NCI-H82 treated with DMSO at 0.1 percent for 48 hours (cell line): Measurements from ENCODE around the gene SLC9A1.
"Not testable (repeated sequence)": the region's sequence is repeated elsewhere in the genome, so short reads cannot be mapped to it uniquely, and the experiment has no call there.

ENCODE experiments used
- DNase-seq: peaks from one replicate; lab custom pipeline; 2025; ENCODE audit not compliant: unreplicated experiment; lab: John Stamatoyannopoulos, UW

The SLC9A1 gene

DNA sequence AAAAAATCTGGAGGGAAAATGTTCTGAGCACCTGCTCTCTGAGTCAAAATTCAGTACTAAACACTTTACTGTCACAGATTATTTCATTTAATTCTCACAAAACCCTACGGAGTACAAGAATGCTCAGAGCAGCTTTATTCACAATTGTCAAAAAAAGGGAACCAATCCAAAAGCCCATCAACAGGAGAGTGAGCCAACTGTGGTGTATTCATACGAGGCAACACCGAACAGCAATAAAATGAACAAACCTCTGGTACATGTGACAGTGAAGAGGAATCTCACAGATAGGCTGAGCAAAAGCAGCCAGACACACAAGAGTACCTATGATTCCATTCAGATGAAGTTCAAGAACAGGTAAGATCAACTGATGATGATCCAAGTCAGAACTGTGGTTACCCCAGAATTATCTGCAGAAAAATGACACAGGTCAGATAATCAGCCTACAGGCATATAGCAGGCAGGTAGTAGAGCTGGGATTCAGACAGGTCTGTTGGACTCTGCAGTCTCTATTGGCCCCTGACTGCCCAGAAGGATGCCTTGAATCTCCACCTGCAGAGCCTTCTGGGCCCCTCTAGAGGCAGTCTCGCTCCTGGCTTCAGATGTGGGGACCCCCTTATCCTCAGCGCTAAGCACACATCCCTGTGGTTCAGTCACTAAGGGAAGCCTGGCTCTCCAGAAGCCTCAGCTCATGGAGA lies 19.2 kb downstream of the SLC9A1 start:
- DNase-seq: no peak

DNA sequence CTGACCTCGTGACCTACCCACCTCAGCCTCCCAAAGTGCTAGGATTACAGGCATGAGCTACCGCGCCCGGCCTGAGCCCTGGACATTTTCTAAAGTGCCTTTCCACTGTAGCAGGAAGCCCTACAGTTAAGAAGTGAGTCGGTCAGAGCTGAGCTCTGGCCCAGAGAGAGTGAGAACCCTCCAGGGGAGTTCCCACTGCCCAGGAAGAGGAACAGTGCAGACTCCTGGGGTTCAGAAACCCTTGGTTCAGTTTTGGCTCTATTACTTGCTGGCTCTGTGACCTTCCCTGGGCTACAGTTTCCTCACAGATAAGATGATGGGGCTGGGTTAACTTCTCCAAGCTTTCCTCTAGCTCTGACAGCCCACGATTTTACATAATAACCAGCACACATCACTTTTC lies 20.9 kb downstream of the SLC9A1 start:
- no peak for DNase-seq

- no peak for DNase-seq
Measured at GRCh38 chr1:27133158-27133557, 21.8 kb downstream of the SLC9A1 start.

- no peak for DNase-seq
Measured at GRCh38 chr1:27132624-27133023, 22.3 kb downstream of the SLC9A1 start.

- DNase-seq: no peak
Measured at GRCh38 chr1:27132147-27132546, 22.8 kb downstream of the SLC9A1 start.

DNA sequence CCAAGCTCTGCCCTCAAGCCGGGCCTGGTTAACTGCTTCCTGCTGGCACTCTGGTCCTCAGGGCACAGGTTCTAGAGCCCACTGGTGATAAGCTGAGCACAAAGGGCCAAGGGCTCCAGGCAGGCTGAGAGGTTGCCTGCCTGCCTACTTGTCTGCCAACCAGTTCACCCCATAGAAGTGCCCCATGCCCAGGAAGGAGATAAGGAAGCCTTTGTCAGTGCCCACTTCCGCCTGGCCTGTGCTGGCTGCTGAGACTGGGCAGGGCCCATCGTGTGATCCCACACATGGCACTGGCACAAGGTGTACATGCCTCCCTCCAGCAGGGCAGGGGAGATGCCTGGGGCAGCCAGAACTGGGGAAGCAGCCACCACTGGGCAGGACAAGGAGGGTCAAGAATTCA lies 24.1 kb downstream of the SLC9A1 start:
- no peak for DNase-seq

DNA sequence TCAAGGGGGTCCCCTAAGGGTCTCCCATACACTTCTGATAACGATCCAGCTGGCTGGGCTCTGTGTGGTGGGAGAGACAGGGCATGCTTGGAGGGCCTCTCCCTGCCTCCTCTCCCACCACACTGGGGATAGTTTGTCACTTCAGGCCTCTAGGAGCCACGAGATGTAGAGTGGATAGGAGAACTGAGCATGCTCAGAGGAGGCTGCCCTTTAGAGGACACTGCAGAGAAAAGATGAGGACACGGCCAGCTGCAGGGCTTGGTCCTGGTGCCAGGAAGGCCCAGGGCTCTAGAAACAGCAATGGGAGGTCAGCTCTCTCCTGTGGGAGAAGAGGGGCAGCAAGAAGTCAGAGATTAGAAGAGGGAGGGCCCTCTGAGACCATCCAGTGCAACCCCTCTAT lies 25.7 kb downstream of the SLC9A1 start:
- no peak for DNase-seq

DNA sequence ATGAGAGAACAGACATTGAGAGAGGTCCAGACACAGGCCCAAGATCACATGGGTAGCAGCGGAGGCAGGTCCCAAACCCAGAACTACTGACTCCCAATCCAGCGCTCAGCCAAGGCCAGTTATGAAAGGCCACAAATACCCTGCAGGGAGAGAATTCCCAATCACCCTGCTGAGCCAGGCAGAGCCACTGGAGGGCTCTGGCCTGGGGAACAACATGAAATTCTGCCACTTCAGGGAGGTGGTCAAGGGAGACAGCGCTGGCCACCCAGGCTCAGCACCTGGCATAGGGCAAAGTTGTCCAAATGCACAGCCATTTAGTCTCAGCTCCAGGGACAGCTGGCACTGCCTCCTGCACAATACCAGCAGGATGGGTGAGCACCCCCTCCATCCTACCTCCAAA lies 27.5 kb downstream of the SLC9A1 start:
- DNase-seq: no peak

GRCh38 chr1:27126391-27126790 lies 28.5 kb downstream of the SLC9A1 start:
- DNase-seq: no peak

DNA sequence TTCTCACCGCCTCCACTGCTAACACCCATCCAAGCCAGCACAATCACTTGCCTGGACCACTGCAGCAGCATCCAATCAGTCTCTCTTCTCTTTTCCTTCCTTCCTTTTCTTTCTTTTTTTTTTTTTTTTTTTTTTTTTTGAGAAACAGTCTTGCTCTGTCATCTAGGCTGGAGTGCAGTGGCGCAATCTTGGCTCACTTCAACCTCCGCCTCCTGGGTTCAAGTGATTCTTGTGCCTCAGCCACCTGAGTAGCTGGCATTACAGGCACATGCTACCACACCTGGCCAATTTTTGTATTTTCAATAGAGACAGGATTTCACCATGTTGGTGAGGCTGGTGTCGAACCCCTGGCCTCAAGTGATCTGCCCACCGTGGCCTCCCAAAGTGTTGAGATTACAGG lies 29.8 kb downstream of the SLC9A1 start:
- not testable (repeated sequence) for DNase-seq

GRCh38 chr1:27124405-27124804 lies 30.5 kb downstream of the SLC9A1 start:
- DNase-seq: no peak

DNA sequence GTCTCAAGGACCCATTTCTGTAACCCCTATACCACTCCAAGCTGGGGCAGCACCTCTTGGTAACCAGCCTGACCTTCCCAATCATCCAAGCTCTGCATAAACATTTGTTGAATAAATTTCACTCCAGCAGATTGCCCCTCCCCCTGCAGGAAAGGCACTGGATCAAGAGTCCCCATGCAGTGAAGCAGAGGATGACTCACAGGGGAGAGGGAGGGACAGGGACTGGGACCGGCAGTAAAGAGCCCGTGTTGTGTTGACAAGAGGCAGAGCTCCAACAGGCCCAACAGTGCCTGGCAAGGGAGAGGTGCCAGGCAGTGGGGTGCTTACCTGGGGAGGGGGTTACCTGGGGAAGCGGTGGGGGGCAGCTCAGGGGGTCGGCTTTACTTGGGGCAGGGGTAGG lies 32.3 kb downstream of the SLC9A1 start:
- DNase-seq: no peak

- DNase-seq: no peak
Measured at GRCh38 chr1:27120854-27121253, 34.1 kb downstream of the SLC9A1 start.

DNA sequence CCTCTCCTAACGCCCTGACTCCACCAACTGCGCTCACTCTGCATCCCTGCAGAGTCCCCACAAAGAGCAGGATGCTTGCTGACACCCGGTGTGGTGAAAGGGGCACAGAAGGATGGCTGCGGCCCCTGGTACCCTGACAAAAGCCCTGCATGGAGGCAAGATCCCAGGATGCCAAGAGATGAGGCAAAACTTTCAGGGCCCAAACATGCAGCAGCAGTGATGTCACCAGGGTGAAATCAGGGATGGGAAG lies 36.6 kb downstream of the SLC9A1 start:
- no peak for DNase-seq

GRCh38 chr1:27117733-27118439 lies 37.0 kb downstream of the SLC9A1 start:
- DNase-seq: no peak

GRCh38 chr1:27116697-27117096 lies 38.2 kb downstream of the SLC9A1 start:
- DNase-seq: no peak

- no peak for DNase-seq
Measured at GRCh38 chr1:27116232-27116631, 38.7 kb downstream of the SLC9A1 start.

DNA sequence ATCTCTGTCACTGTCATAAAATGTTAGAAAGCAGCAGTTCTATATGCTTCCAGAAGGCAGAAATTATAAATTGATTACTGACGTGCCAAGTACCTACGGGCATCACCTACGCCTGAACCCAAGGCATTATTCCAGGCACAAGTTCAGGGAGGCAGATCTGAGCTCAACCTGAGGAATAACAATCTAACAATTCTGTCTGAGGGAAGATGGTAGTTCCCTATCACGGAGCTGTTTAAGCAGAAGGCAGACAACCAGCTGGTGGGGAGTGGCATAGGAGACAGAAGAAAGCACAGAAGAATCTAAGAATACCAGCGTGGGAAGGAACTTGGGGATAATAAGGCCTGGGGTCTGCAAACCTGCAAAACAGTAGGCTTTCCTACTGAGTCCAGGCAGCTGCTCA lies 40.4 kb downstream of the SLC9A1 start:
- DNase-seq: no peak

DNA sequence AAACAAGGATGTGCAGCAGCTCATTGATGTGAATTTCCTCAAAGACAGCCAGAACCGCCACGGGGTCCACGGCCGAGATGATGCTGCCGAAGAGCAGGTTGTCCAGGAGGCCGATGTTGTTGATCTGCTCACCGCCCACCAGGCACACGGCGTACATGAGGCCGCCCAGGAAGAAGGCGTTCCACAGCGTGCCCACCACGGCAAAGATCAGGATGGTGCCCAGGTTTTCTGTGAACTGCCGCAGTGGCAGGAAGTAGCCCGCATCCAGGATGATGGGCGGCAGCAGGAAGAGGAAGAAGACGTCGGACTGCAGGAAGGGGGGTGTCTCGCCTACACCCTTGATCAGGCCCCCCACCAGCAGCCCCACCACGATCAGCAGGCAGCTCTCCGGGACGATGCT lies 41.1 kb downstream of the SLC9A1 start:
- no peak for DNase-seq

DNA sequence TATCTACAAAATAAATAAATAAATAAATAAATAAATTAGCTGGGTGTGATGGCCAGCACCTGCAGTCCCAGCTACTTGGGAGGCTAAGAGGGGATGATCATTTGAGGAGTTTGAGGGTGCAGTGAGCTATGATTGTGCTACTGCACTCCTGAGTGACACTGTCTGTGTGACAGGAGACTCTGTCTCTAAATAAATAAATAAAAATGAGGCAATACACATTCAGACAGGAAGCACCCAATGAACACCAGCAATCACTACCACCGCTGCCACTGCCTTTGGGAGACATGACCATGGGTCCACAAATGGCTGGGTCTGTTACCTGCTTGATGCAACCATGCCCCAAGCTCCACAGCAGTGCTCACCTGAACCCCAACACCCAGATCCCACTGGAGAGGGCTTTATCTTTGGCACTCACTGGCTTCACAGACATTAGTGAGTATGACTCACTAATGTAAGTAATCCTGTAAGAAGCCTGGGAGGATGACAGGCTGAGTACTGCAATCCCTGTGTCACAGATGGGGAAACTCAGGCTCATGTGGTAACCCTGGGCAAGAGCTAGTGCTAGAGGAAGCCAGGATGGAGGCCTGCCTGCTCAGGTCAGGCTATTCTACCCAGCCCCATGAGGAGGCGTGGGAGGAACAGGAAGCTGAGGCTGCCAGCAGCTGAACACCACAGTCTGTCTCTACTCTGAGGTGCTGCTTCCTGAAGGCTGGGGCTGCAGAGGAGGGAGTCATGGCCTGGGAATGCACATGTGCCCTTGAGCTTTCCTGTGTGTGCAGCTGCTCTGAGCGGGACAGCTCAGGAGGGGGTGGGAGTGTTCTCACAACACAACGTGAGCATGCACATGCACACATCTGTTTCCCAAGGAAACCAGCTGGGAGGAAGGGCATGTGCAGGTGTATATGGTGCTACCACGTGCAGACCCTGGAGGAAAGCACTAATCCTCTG lies 43.0 kb downstream of the SLC9A1 start:
- peak; percentile 62 for DNase-seq

GRCh38 chr1:27109103-27109822 lies 45.7 kb downstream of the SLC9A1 start:
- DNase-seq: no peak
